ENCODE data around the gene CDK8. TPM values are rescaled to one million over a fixed set of nuclear protein-coding genes. Genes with fewer than 3 reads are reported as not detected.

Gene CDK8
- polyA plus RNA-seq, 3 donors, result 3.0 to 10.9 (median 3.3) TPM

- TF ChIP-seq CTCF (IDR thresholded peaks at IDR 0.05), result no peak
- no peak for DNase-seq
- Histone ChIP-seq H3K4me3 (replicated peaks in 1 of 3; ENCODE audit: low read depth in 2 of 3, low read length in 3 of 3) (no peak overlapping the region), H3K27me3 (ENCODE audit: control insufficient read depth in 2 of 2, insufficient read depth in 2 of 2, low read length in 2 of 2) (no peaks in the 10 kb centered on the region), H3K36me3 (replicated peaks in 1 of 2; ENCODE audit: control insufficient read depth in 1 of 2, insufficient read depth in 2 of 2, low read length in 2 of 2) (no peaks in the 10 kb centered on the region), H3K4me2 (replicated peaks; ENCODE audit: extremely low read depth, low read length, poor library complexity, severe bottlenecking) (no peak overlapping the region), H2AFZ (ENCODE audit: insufficient read depth, low read depth, low read length, poor library complexity, severe bottlenecking) (no peak overlapping the region), H4K20me1 (ENCODE audit: insufficient read depth, low read length) (no peaks in the 10 kb centered on the region), H3K79me2 (ENCODE audit: insufficient read depth, low read length) (no peaks in the 10 kb centered on the region), H3K4me1 (ENCODE audit: control insufficient read depth in 1 of 2, insufficient read depth in 2 of 2, low read length in 2 of 2) (no peaks in the 10 kb centered on the region), H3K27ac (ENCODE audit: low read depth in 1 of 2, low read length in 2 of 2) (no peak overlapping the region), H3K9ac (ENCODE audit: insufficient read depth, low read length, poor library complexity, severe bottlenecking) (no peak overlapping the region), H3K9me3 (replicated peaks in 1 of 2; ENCODE audit: control insufficient read depth in 1 of 2, insufficient read depth in 1 of 2, low read length in 2 of 2) (peaks cover 16 to 26% of the 10 kb centered on the region in 2 donors)
- no peak overlapping the region for H3K27ac Mint-ChIP-seq
- H3K36me3 Mint-ChIP-seq, result no peaks in the 10 kb centered on the region
- 92% methylated on average over 3 of the region's 3 CpGs for WGBS (ENCODE audit: insufficient coverage)
- intact Hi-C loops (cut with micrococcal nuclease), result no loop called here
- no peaks in the 10 kb centered on the region for H3K4me1 Mint-ChIP-seq
- H3K27me3 Mint-ChIP-seq (ENCODE audit: low read depth in 3 of 3), result peaks cover 0 to 6% (median 2%) of the 10 kb centered on the region in 3 donors
- no peak overlapping the region for H3K4me3 Mint-ChIP-seq
- H3K9me3 Mint-ChIP-seq, result peaks cover 20 to 41% (median 31%) of the 10 kb centered on the region in 7 donors
Observed at GRCh38 chr13:26435646-26436045, 181.7 kb downstream of the CDK8 start.

GRCh38 chr13:26436914-26437313, 183.0 kb downstream of the CDK8 start:
- no CpG with 5 or more reads among the region's 3 CpGs for WGBS (ENCODE audit: insufficient coverage)
- no peak overlapping the region for H3K4me3 ChIP-seq (replicated peaks in 1 of 3; ENCODE audit: low read depth in 2 of 3, low read length in 3 of 3)
- H3K36me3 Mint-ChIP-seq, result no peaks in the 10 kb centered on the region
- H3K9me3 Mint-ChIP-seq, result peaks cover 20 to 41% (median 31%) of the 10 kb centered on the region in 7 donors
- H3K79me2 ChIP-seq (ENCODE audit: insufficient read depth, low read length), result no peaks in the 10 kb centered on the region
- no peak for DNase-seq
- H3K4me2 ChIP-seq (replicated peaks; ENCODE audit: extremely low read depth, low read length, poor library complexity, severe bottlenecking), result no peak overlapping the region
- no peak overlapping the region for H3K9ac ChIP-seq (ENCODE audit: insufficient read depth, low read length, poor library complexity, severe bottlenecking)
- no peak overlapping the region for H3K4me3 Mint-ChIP-seq
- H3K4me1 Mint-ChIP-seq, result no peaks in the 10 kb centered on the region
- intact Hi-C loops (cut with micrococcal nuclease), result no loop called here
- H2AFZ ChIP-seq (ENCODE audit: insufficient read depth, low read depth, low read length, poor library complexity, severe bottlenecking), result no peak overlapping the region
- peaks cover 0 to 2% (median 2%) of the 10 kb centered on the region in 3 donors for H3K27me3 Mint-ChIP-seq (ENCODE audit: low read depth in 3 of 3)
- H3K27ac ChIP-seq (ENCODE audit: low read depth in 1 of 2, low read length in 2 of 2), result no peak overlapping the region
- no peaks in the 10 kb centered on the region for H3K4me1 ChIP-seq (ENCODE audit: control insufficient read depth in 1 of 2, insufficient read depth in 2 of 2, low read length in 2 of 2)
- no peaks in the 10 kb centered on the region for H3K27me3 ChIP-seq (ENCODE audit: control insufficient read depth in 2 of 2, insufficient read depth in 2 of 2, low read length in 2 of 2)
- H4K20me1 ChIP-seq (ENCODE audit: insufficient read depth, low read length), result no peaks in the 10 kb centered on the region
- no peak overlapping the region for H3K27ac Mint-ChIP-seq
- no peaks in the 10 kb centered on the region for H3K36me3 ChIP-seq (replicated peaks in 1 of 2; ENCODE audit: control insufficient read depth in 1 of 2, insufficient read depth in 2 of 2, low read length in 2 of 2)
- H3K9me3 ChIP-seq (replicated peaks in 1 of 2; ENCODE audit: control insufficient read depth in 1 of 2, insufficient read depth in 1 of 2, low read length in 2 of 2), result peaks cover 16 to 26% of the 10 kb centered on the region in 2 donors
- TF ChIP-seq CTCF (IDR thresholded peaks at IDR 0.05), result no peak
